Measurements from ENCODE around the gene PPP1R3C.

The PPP1R3C gene

DNA sequence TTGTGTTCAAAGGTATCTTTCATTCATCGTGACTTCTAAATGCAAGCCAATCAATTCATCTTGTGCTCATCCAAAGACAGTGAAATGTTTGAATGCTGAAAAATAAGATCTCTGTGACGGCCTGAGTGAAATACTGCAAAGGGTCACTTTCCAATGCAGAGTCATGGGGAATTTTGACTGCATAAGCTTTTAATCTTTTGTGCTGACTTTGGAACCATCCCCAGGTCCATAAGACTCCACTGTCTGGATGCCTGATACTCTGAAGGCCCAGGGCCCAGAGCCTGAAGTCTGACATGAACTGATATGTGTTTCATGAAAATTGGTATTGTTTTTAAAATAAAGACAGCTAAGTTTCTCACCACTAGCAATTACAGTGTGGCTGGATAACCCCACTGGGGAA lies 39.0 kb downstream of the PPP1R3C start:
- no peak overlapping the region for H3K4me3 ChIP-seq (ENCODE audit: low read depth, low read length)
- in situ Hi-C loops (cut with HindIII; ENCODE audit: low sequenced_read_pairs): no loop called here
- TF ChIP-seq, protein P1, sequence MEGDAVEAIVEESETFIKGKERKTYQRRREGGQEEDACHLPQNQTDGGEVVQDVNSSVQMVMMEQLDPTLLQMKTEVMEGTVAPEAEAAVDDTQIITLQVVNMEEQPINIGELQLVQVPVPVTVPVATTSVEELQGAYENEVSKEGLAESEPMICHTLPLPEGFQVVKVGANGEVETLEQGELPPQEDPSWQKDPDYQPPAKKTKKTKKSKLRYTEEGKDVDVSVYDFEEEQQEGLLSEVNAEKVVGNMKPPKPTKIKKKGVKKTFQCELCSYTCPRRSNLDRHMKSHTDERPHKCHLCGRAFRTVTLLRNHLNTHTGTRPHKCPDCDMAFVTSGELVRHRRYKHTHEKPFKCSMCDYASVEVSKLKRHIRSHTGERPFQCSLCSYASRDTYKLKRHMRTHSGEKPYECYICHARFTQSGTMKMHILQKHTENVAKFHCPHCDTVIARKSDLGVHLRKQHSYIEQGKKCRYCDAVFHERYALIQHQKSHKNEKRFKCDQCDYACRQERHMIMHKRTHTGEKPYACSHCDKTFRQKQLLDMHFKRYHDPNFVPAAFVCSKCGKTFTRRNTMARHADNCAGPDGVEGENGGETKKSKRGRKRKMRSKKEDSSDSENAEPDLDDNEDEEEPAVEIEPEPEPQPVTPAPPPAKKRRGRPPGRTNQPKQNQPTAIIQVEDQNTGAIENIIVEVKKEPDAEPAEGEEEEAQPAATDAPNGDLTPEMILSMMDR (IDR thresholded peaks at IDR 0.05; ENCODE audit: low read depth, low read length): no peak
- DNase-seq (ENCODE audit: low read depth, low spot score): no peak

- TF ChIP-seq, protein P1 (IDR thresholded peaks at IDR 0.05; ENCODE audit: low read depth, low read length): no peak
- no peak overlapping the region for H3K4me3 ChIP-seq (ENCODE audit: low read depth, low read length)
- DNase-seq (ENCODE audit: low read depth, low spot score): no peak
- in situ Hi-C loops (cut with HindIII; ENCODE audit: low sequenced_read_pairs): no loop called here
Measured at GRCh38 chr10:91593366-91593765, 39.5 kb downstream of the PPP1R3C start.

- TF ChIP-seq, protein P1 (IDR thresholded peaks at IDR 0.05; ENCODE audit: low read depth, low read length): no peak
- no peak overlapping the region for H3K4me3 ChIP-seq (ENCODE audit: low read depth, low read length)
- no peak for DNase-seq (ENCODE audit: low read depth, low spot score)
- in situ Hi-C loops (cut with HindIII; ENCODE audit: low sequenced_read_pairs): no loop called here
Measured at GRCh38 chr10:91592266-91592975, 40.5 kb downstream of the PPP1R3C start.

DNA sequence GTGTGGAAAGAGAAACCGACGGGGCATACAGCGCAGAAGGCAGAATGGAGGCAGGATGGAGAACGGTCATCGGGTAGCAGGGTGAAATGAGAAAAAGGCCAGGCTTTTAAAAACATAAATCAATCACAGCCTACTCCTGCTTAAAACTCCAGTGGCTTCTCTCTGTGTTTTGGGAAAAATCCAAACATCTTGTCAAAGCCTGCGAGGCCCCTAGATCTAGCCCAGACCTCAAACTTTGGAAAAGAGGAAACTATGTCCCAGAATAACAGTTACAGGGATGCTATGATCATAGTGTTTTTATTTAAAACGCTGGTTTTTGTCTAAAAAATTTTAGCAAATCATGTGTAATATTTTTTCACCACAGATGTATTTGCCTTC lies 41.1 kb downstream of the PPP1R3C start:
- TF ChIP-seq, protein P1 (IDR thresholded peaks at IDR 0.05; ENCODE audit: low read depth, low read length): no peak
- in situ Hi-C loops (cut with HindIII; ENCODE audit: low sequenced_read_pairs): no loop called here
- H3K4me3 ChIP-seq (ENCODE audit: low read depth, low read length): no peak overlapping the region
- DNase-seq (ENCODE audit: low read depth, low spot score): no peak

DNA sequence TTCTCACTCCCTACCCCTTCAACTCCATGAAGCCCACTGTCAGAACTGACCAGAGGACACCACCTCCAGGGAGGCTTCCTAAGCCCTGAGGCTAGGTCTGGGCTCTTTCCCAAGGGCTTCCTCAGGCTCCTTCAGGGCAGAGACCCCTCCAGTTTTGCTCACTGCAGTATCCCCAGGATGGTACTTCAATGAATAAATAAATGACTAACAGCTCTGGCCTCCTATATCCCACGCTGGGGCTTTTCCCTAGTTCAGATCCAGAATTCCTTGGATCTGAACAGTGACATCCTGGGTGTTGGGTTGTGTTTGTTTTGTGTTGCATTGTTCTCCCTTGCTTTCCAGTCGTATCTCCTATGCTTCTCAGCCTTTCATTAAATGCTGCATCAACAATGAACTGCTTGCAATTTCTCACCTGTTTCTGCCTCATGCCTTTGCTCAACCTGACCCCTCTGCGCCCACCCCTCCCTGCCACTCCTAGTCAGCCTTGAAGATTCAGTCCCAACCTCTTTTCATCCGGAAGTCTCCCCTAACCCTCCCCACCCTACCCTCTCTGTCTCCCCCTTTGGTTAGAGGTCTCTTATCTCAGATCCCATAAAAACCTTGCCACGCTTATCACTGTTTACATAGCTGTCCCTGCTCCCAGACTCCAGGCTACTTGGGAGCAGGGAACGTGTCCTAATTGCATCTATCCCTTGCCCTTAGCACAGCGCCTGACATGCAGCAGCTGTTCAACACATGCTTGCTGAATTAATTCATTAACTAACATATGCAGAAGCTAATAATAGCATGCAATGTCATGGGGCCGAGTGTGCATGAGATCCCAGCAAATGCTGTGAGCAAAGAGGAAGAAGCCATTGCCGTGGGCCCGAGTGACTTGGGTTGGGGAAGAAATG lies 41.7 kb downstream of the PPP1R3C start:
- no peak overlapping the region for H3K4me3 ChIP-seq (ENCODE audit: low read depth, low read length)
- TF ChIP-seq, protein P1 (IDR thresholded peaks at IDR 0.05; ENCODE audit: low read depth, low read length): no peak
- in situ Hi-C loops (cut with HindIII; ENCODE audit: low sequenced_read_pairs): no loop called here
- DNase-seq (ENCODE audit: low read depth, low spot score): peak; percentile 21

DNA sequence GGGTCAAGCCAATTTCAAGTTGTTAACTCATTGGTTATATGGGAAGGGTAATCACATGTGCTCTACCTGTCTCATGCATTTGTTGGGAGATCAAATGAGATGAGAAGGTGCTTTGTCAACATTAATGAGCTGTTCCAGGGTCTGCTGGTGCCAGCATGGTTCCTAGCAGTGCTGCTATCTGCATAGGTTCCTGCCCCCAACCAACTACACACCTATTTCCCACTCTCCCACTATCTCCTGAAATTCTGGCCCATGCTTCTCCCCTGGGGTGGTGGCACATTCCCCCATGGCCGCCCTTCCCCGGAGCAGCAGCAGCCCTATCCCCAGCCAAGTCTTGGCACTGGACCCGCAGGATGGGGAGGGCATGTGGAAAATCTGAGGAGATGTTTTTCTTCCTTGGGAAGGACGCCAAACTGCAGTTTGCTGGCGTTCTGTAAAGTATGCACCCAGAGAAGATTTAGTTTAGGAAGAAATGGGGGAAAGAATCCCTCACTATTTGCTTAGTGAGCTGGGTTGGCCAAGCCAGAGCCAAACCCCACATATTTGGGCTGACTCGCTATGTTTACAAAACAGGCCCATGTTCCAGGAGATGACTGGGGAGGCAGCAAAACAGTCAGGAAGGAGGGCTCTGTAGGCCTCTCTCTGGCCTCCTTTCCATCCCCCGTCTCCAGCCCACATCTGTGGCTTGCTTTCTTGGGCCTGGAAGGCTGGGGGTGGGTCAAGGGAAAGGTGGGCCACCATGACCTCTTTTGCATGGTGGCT lies 42.5 kb downstream of the PPP1R3C start:
- in situ Hi-C loops (cut with HindIII; ENCODE audit: low sequenced_read_pairs): no loop called here
- TF ChIP-seq, protein P1 (IDR thresholded peaks at IDR 0.05; ENCODE audit: low read depth, low read length): no peak
- H3K4me3 ChIP-seq (ENCODE audit: low read depth, low read length): no peak overlapping the region
- DNase-seq (ENCODE audit: low read depth, low spot score): peak; percentile 90

Measured in astrocyte of the spinal cord (primary cell).